NCI-H1092 (cell line): Measurements from ENCODE around the gene TSTD1.
A peak's percentile ranks its signal among the peaks of the same experiment; 100 is the strongest.
"Not testable (repeated sequence)": the region's sequence is repeated elsewhere in the genome, so short reads cannot be mapped to it uniquely, and the experiment has no call there.

Source experiments
- DNase-seq: peaks from one replicate; lab custom pipeline; 2025; lab: John Stamatoyannopoulos, UW

TSTD1 gene

GRCh38 chr1:161068306-161069234 lies 29.8 kb upstream of the TSTD1 start:
- no peak for DNase-seq

- DNase-seq: no peak
Observed at GRCh38 chr1:161066694-161067093, 27.9 kb upstream of the TSTD1 start.

GRCh38 chr1:161065681-161066080 lies 26.9 kb upstream of the TSTD1 start:
- DNase-seq: not testable (repeated sequence)

GRCh38 chr1:161063936-161064335 lies 25.2 kb upstream of the TSTD1 start:
- DNase-seq: not testable (repeated sequence)

GRCh38 chr1:161061419-161061818 lies 22.7 kb upstream of the TSTD1 start:
- no peak for DNase-seq

- DNase-seq: no peak
Observed at GRCh38 chr1:161059293-161059692, 20.5 kb upstream of the TSTD1 start.

GRCh38 chr1:161054805-161055204 lies 16.0 kb upstream of the TSTD1 start:
- DNase-seq: no peak

- no peak for DNase-seq
Observed at GRCh38 chr1:161054232-161054631, 15.5 kb upstream of the TSTD1 start.

- DNase-seq: no peak
Observed at GRCh38 chr1:161052899-161053298, 14.1 kb upstream of the TSTD1 start.

- no peak for DNase-seq
Observed at GRCh38 chr1:161051219-161051618, 12.5 kb upstream of the TSTD1 start.

GRCh38 chr1:161048949-161049722 lies 10.4 kb upstream of the TSTD1 start:
- no peak for DNase-seq

- no peak for DNase-seq
Observed at GRCh38 chr1:161047436-161048420, 9.0 kb upstream of the TSTD1 start.

- no peak for DNase-seq
Observed at GRCh38 chr1:161046605-161047228, 8.0 kb upstream of the TSTD1 start.

GRCh38 chr1:161045736-161046604 lies 7.2 kb upstream of the TSTD1 start, which contains the start of gene USF1:
Gene USF1 (minus strand): TSS chr1:161045977. CDS start chr1:161043275, 2,702 bp downstream.
- peak; percentile 96 for DNase-seq

- DNase-seq: peak; percentile 24
Observed at GRCh38 chr1:161044908-161045735, 6.4 kb upstream of the TSTD1 start.

- DNase-seq: no peak
Observed at GRCh38 chr1:161044535-161044907, 5.8 kb upstream of the TSTD1 start.

GRCh38 chr1:161039546-161039945 lies 782 bp upstream of the TSTD1 start:
- DNase-seq: no peak

GRCh38 chr1:161039154-161039545 lies 386 bp upstream of the TSTD1 start:
- no peak for DNase-seq
